MG63 (cell line): Measurements from ENCODE around the gene KCTD13. TPM values are rescaled to one million over a fixed set of nuclear protein-coding genes. Genes with fewer than 3 reads are reported as not detected.
"Not testable (repeated sequence)": the region's sequence is repeated elsewhere in the genome, so short reads cannot be mapped to it uniquely, and the experiment has no call there.

Source experiments
- DNase-seq: peaks from one replicate; pipeline ENCODE4 v3.0.0-alpha.2; 2020
- H3K27me3 ChIP-seq: fragments of 250-450 bp; sonication (Bioruptor Pico); 2 replicates; pipeline ENCODE4 v1.5.1; 2020; ENCODE audit warnings: mild to moderate bottlenecking, moderate library complexity
- H3K36me3 ChIP-seq: fragments of 250-450 bp; sonication (Bioruptor Pico); 2 replicates; pipeline ENCODE4 v1.5.1; 2020; ENCODE audit warnings: mild to moderate bottlenecking, moderate library complexity
- H3K4me3 ChIP-seq: fragments of 250-450 bp; sonication (Bioruptor Pico); 2 replicates; pipeline ENCODE4 v1.5.1; 2020; ENCODE audit warnings: mild to moderate bottlenecking, moderate library complexity
- H3K9me3 ChIP-seq: fragments of 250-450 bp; sonication (Bioruptor Pico); 2 replicates; pipeline ENCODE4 v1.5.1; 2020; ENCODE audit warnings: mild to moderate bottlenecking, moderate library complexity
- total RNA-seq: library from RNA; depleted of rRNA; stranded (reverse); fragments of >200 nt; shearing (Covaris generic); gene quantifications from 2 replicates; pipeline ENCODE4 v1.2.3, GENCODE V29; 2014; ENCODE audit warnings: low replicate concordance

Gene KCTD13
- total RNA-seq, 1 experiment from 2014 or later, result 7.6 TPM

- H3K36me3 ChIP-seq, result peaks cover 66% of the 10 kb centered on the region
- H3K9me3 ChIP-seq, result no peaks in the 10 kb centered on the region
- H3K27me3 ChIP-seq, result no peaks in the 10 kb centered on the region
- no peak for DNase-seq
- no peak overlapping the region for H3K4me3 ChIP-seq
These were observed 9.0 kb downstream of the KCTD13 start for GRCh38 chr16:29916979-29917378.

GRCh38 chr16:29915590-29916247, 10.3 kb downstream of the KCTD13 start:
- Histone ChIP-seq H3K36me3 (peaks cover 66% of the 10 kb centered on the region), H3K9me3 (no peaks in the 10 kb centered on the region), H3K4me3 (no peak overlapping the region), H3K27me3 (no peaks in the 10 kb centered on the region)
- no peak for DNase-seq

GRCh38 chr16:29913514-29913913, 12.5 kb downstream of the KCTD13 start:
- H3K4me3 ChIP-seq, result no peak overlapping the region
- H3K27me3 ChIP-seq, result no peaks in the 10 kb centered on the region
- DNase-seq, result no peak
- H3K36me3 ChIP-seq, result peaks cover 51% of the 10 kb centered on the region
- no peaks in the 10 kb centered on the region for H3K9me3 ChIP-seq

GRCh38 chr16:29912087-29912486, 13.9 kb downstream of the KCTD13 start:
- no peak for DNase-seq
- Histone ChIP-seq H3K27me3 (no peaks in the 10 kb centered on the region), H3K9me3 (no peaks in the 10 kb centered on the region), H3K4me3 (no peak overlapping the region), H3K36me3 (peaks cover 43% of the 10 kb centered on the region)

GRCh38 chr16:29911676-29912010, 14.4 kb downstream of the KCTD13 start:
- Histone ChIP-seq H3K9me3 (no peaks in the 10 kb centered on the region), H3K36me3 (peaks cover 41% of the 10 kb centered on the region), H3K27me3 (no peaks in the 10 kb centered on the region), H3K4me3 (no peak overlapping the region)
- DNase-seq, result no peak

- H3K9me3 ChIP-seq, result no peaks in the 10 kb centered on the region
- no peak for DNase-seq
These were observed 15.0 kb downstream of the KCTD13 start for GRCh38 chr16:29910819-29911675.

GRCh38 chr16:29909851-29910250, 16.2 kb downstream of the KCTD13 start:
- not testable (repeated sequence) for H3K4me3 ChIP-seq, DNase-seq, H3K27me3 ChIP-seq, H3K9me3 ChIP-seq
- H3K36me3 ChIP-seq, result peaks cover 44% of the 10 kb centered on the region

More at GRCh38 chr16:29910819-29911675, 15.0 kb downstream of the KCTD13 start:
- H3K27me3 ChIP-seq, result no peaks in the 10 kb centered on the region
- peaks cover 43% of the 10 kb centered on the region for H3K36me3 ChIP-seq
- H3K4me3 ChIP-seq, result no peak overlapping the region

GRCh38 chr16:29909391-29909790, 16.6 kb downstream of the KCTD13 start:
- Histone ChIP-seq H3K36me3 (peaks cover 45% of the 10 kb centered on the region), H3K9me3 (no peaks in the 10 kb centered on the region), H3K27me3 (no peaks in the 10 kb centered on the region), H3K4me3 (no peak overlapping the region)
- DNase-seq, result no peak

- Histone ChIP-seq H3K27me3 (no peaks in the 10 kb centered on the region), H3K9me3 (no peaks in the 10 kb centered on the region), H3K4me3 (no peak overlapping the region), H3K36me3 (peaks cover 48% of the 10 kb centered on the region)
- DNase-seq, result no peak
These were observed 17.3 kb downstream of the KCTD13 start for GRCh38 chr16:29908719-29909220.

- H3K27me3 ChIP-seq, result no peaks in the 10 kb centered on the region
- peaks cover 54% of the 10 kb centered on the region for H3K36me3 ChIP-seq
- no peaks in the 10 kb centered on the region for H3K9me3 ChIP-seq
- no peak overlapping the region for H3K4me3 ChIP-seq
- DNase-seq, result no peak
These were observed 18.1 kb downstream of the KCTD13 start for GRCh38 chr16:29907973-29908372.

GRCh38 chr16:29906520-29907244, 19.3 kb downstream of the KCTD13 start:
- no peak for DNase-seq
- no peaks in the 10 kb centered on the region for H3K27me3 ChIP-seq

GRCh38 chr16:29905668-29906067, 20.4 kb downstream of the KCTD13 start:
- no peak for DNase-seq
- Histone ChIP-seq H3K36me3 (peaks cover 50% of the 10 kb centered on the region), H3K9me3 (no peaks in the 10 kb centered on the region), H3K4me3 (no peak overlapping the region), H3K27me3 (no peaks in the 10 kb centered on the region)

More at GRCh38 chr16:29906520-29907244, 19.3 kb downstream of the KCTD13 start:
- Histone ChIP-seq H3K9me3 (no peaks in the 10 kb centered on the region), H3K36me3 (peaks cover 59% of the 10 kb centered on the region), H3K4me3 (no peak overlapping the region)

- H3K9me3 ChIP-seq, result no peaks in the 10 kb centered on the region
These were observed 21.1 kb downstream of the KCTD13 start for GRCh38 chr16:29904947-29905346.

GRCh38 chr16:29903590-29903989, 22.4 kb downstream of the KCTD13 start:
- no peak overlapping the region for H3K4me3 ChIP-seq
- H3K36me3 ChIP-seq, result peaks cover 47% of the 10 kb centered on the region
- H3K27me3 ChIP-seq, result no peaks in the 10 kb centered on the region
- DNase-seq, result no peak
- H3K9me3 ChIP-seq, result no peaks in the 10 kb centered on the region

More at GRCh38 chr16:29904947-29905346, 21.1 kb downstream of the KCTD13 start:
- Histone ChIP-seq H3K27me3 (no peaks in the 10 kb centered on the region), H3K36me3 (peaks cover 50% of the 10 kb centered on the region), H3K4me3 (no peak overlapping the region)
- DNase-seq, result no peak

GRCh38 chr16:29901607-29901945, 24.4 kb downstream of the KCTD13 start:
- H3K36me3 ChIP-seq, result peaks cover 40% of the 10 kb centered on the region
- no peaks in the 10 kb centered on the region for H3K9me3 ChIP-seq
- no peak for DNase-seq
- peak overlapping the region; percentile 95 for H3K4me3 ChIP-seq
- H3K27me3 ChIP-seq, result no peaks in the 10 kb centered on the region

GRCh38 chr16:29900888-29901606, 25.0 kb downstream of the KCTD13 start:
- Histone ChIP-seq H3K9me3 (no peaks in the 10 kb centered on the region), H3K36me3 (peaks cover 35% of the 10 kb centered on the region), H3K4me3 (peak overlapping the region; percentile 95), H3K27me3 (no peaks in the 10 kb centered on the region)
- peak; percentile 29 for DNase-seq
